Activated T-cell treated with anti-CD3 and anti-CD28 coated beads, Interleukin-2, amount 50 U/mL, for 72 hours (primary cell): ENCODE data around the gene GALNT1. TPM values are rescaled to one million over a fixed set of nuclear protein-coding genes. Genes with fewer than 3 reads are reported as not detected.
A peak's percentile ranks its signal among the peaks of the same experiment; 100 is the strongest.
"Not testable (repeated sequence)": the region's sequence is repeated elsewhere in the genome, so short reads cannot be mapped to it uniquely, and the experiment has no call there.

Source experiments
- ATAC-seq, 2 donors: fragments of 150-1000 bp; cut with Tn5 transposase; replicated peaks in 1 of 2; 2 replicates each; pipeline ENCODE4 v1.10.0; 2021; ENCODE audit warnings: moderate library complexity in 2 of 2, mild to moderate bottlenecking in 1 of 2
- DNase-seq, 2 donors: peaks; one replicate each; pipeline ENCODE4 v3.0.0; 2021 to 2022; ENCODE audit warnings: mixed read lengths in 1 of 2
- H3K27ac Mint-ChIP-seq: one replicate; pipeline ENCODE4 v1.8.0; 2022; ENCODE audit warnings: mild to moderate bottlenecking, moderate library complexity, mixed read lengths
- H3K27me3 Mint-ChIP-seq: one replicate; pipeline ENCODE4 v1.8.0; 2022; ENCODE audit warnings: low read depth, mixed read lengths
- H3K36me3 Mint-ChIP-seq, 2 donors: one replicate each; pipeline ENCODE4 v1.8.0; 2022; ENCODE audit warnings: mixed read lengths in 2 of 2, mild to moderate bottlenecking in 1 of 2; ENCODE audit not compliant: insufficient read depth in 2 of 2
- H3K4me1 Mint-ChIP-seq: one replicate; pipeline ENCODE4 v1.8.0; 2022; ENCODE audit warnings: low read depth, mixed read lengths
- H3K4me3 Mint-ChIP-seq, 2 donors: one replicate each; pipeline ENCODE4 v1.8.0; 2022; ENCODE audit warnings: mild to moderate bottlenecking in 2 of 2, mixed read lengths in 2 of 2, moderate library complexity in 2 of 2
- H3K9me3 Mint-ChIP-seq, 2 donors: one replicate each; pipeline ENCODE4 v1.8.0; 2022; ENCODE audit warnings: mixed read lengths in 2 of 2
- total RNA-seq, 2 donors: library from RNA; stranded (reverse); gene quantifications; one replicate each; pipeline ENCODE4 v1.2.3, GENCODE V29; 2022

Gene GALNT1
- total RNA-seq, 2 donors from 2014 or later, result 43.6 to 45.6 TPM

DNA sequence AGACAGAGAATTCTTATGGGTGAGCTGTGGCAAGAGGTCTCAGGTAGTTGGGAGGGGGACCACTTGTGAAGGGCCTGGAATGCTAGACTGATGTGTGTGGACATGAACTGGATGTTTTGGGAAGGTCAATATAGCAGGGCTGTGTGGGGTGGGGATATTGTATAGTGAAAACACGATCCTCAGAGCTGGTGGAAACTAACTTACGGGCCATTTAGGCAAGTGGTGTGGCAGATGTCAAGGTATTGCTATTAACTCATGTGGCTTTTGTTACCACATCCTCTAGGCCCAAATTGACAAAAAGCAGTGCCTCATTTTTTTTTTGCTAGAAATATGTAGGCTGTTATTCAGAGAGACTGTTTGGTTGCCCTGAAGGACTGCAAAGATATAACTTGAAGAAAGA, 8.0 kb upstream of the GALNT1 start:
- peaks cover 35% of the 10 kb centered on the region for H3K4me1 Mint-ChIP-seq
- ATAC-seq, result peak in 1 of 2 donors; percentile 8
- peaks cover 9 to 10% of the 10 kb centered on the region in 2 donors for H3K36me3 Mint-ChIP-seq

DNA sequence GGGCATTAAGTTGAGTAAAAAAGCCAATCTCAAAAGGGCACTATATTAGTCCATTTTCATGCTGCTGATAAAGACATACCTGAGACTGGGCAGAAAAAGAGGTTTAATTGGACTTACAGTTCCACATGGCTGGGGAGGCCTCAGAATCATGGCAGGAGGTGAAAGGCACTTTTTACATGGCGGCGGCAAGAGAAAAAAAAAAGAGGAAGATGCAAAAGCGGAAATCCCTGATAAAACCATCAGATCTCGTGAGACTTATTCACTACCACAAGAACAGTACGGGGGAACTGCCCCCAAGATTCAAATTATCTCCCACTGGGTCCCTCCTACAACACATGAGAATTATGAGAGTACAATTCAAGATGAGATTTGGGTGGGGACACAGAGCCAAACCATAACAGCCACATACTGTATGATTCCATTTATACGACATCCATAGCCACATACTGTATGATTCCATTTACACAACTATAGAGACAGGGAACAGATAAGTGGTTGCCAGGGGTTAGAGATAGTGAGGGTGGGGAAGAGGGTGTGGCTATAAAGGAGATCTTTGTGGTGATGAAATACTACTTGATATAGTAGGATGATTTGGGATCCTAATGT, 5.2 kb upstream of the GALNT1 start:
- DNase-seq, H3K9me3 Mint-ChIP-seq, ATAC-seq: not testable (repeated sequence)
- H3K27me3 Mint-ChIP-seq, result peaks cover 38% of the 10 kb centered on the region
- H3K36me3 Mint-ChIP-seq, result peaks cover 9 to 11% of the 10 kb centered on the region in 2 donors
- peak overlapping the region in 1 of 2 donors; percentile 10 for H3K4me3 Mint-ChIP-seq
- peaks cover 43% of the 10 kb centered on the region for H3K4me1 Mint-ChIP-seq
- H3K27ac Mint-ChIP-seq, result peak overlapping the region; percentile 17

More for the DNA sequence above, 8.0 kb upstream of the GALNT1 start:
- H3K4me3 Mint-ChIP-seq, result no peak overlapping the region
- DNase-seq, result no peak
- H3K27ac Mint-ChIP-seq, result no peak overlapping the region
- peaks cover 9% of the 10 kb centered on the region in 2 donors for H3K9me3 Mint-ChIP-seq
- H3K27me3 Mint-ChIP-seq, result peaks cover 21% of the 10 kb centered on the region

DNA sequence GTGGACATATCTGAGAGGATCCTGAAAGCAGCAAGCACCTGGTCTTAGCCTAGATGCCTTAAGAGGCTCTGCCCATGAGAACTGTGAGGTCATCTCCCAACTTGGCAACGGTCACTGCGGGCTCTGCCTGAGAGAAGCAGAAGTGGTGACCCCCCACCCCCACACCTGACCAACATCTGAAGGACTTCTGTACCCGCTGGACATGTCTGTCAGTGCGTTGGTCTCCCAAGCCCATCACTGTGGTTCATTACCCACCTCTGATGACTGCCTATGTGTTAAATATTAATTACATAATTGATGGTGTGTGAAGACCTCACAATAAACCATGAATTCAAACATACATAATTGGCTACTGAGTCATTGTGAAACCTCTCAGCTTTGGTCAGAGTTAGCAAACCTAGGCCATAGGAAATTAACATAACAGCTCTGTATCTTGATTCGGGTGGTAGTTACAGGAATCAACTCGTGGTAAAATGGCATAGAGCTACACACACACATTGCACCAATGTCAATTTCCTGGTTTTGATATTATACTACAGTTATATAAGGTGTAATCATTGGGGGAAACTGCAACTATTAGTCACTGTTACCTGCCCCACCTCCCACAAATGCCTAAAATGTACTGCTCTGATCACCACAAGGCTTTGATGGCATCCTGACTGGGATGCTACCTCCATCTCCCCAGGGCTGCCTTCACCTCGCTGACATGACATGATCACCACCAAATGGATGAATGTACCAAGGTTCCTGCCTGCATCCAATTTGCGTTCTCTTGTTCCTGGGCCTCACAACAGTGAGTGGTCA, 4.3 kb upstream of the GALNT1 start:
- DNase-seq (peak; percentile 35 to 70), ATAC-seq (peak; percentile 73 to 81)
- H3K9me3 Mint-ChIP-seq, result peaks cover 9% of the 10 kb centered on the region in 2 donors
- H3K4me3 Mint-ChIP-seq, result peak overlapping the region; percentile 18 to 27
- H3K27me3 Mint-ChIP-seq, result peaks cover 38% of the 10 kb centered on the region
- H3K36me3 Mint-ChIP-seq, result peaks cover 9 to 11% of the 10 kb centered on the region in 2 donors
- H3K27ac Mint-ChIP-seq, result peak overlapping the region; percentile 38
- peaks cover 43% of the 10 kb centered on the region for H3K4me1 Mint-ChIP-seq

DNA sequence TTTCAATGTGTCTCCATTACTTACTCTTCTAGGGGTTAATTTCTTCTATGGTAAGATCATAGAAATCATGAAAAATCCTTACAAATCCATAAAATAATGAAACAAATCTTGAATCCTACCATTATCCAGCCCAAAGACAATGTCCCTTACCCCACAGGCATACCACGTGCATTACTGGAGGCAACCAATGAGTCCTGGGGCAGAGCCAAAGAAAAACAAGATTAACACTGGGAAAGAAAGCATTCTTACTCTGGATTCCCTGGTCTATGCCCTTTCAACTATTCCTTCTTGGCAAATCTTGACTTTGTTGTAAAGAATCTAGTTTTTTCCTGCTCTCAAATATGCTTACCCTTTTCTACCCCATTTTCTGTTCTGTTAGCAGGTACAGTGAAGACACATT, 3.1 kb upstream of the GALNT1 start:
- Mint-ChIP-seq H3K4me1 (peaks cover 50% of the 10 kb centered on the region), H3K27ac (no peak overlapping the region), H3K36me3 (peaks cover 9 to 11% of the 10 kb centered on the region in 2 donors), H3K4me3 (no peak overlapping the region), H3K9me3 (peaks cover 9% of the 10 kb centered on the region in 2 donors), H3K27me3 (peaks cover 38% of the 10 kb centered on the region)
- DNase-seq (no peak), ATAC-seq (no peak)

DNA sequence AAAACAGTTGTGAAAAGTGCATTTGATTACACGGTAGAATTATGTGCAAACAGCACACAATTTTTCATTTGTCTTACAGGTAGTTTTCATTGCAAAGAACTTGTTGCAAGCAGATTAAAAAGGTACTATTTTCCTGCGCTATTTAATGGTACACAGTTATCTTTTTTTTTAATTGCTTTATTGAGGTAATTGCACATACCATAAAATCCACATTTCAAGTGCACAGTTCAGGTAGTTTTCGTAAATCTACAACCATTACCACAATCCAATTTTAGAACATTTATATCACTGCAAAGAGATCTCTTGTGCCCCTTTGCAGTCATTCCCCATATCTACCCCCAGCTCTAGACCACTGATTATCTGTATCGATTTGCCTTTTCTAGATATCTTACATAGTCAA, 2.6 kb upstream of the GALNT1 start:
- no peak for ATAC-seq
- DNase-seq, result no peak
- H3K9me3 Mint-ChIP-seq, result peaks cover 9% of the 10 kb centered on the region in 2 donors
- H3K27me3 Mint-ChIP-seq, result peaks cover 38% of the 10 kb centered on the region
- H3K36me3 Mint-ChIP-seq, result peaks cover 9 to 12% of the 10 kb centered on the region in 2 donors
- no peak overlapping the region for H3K27ac Mint-ChIP-seq
- H3K4me3 Mint-ChIP-seq, result no peak overlapping the region
- peaks cover 50% of the 10 kb centered on the region for H3K4me1 Mint-ChIP-seq

DNA sequence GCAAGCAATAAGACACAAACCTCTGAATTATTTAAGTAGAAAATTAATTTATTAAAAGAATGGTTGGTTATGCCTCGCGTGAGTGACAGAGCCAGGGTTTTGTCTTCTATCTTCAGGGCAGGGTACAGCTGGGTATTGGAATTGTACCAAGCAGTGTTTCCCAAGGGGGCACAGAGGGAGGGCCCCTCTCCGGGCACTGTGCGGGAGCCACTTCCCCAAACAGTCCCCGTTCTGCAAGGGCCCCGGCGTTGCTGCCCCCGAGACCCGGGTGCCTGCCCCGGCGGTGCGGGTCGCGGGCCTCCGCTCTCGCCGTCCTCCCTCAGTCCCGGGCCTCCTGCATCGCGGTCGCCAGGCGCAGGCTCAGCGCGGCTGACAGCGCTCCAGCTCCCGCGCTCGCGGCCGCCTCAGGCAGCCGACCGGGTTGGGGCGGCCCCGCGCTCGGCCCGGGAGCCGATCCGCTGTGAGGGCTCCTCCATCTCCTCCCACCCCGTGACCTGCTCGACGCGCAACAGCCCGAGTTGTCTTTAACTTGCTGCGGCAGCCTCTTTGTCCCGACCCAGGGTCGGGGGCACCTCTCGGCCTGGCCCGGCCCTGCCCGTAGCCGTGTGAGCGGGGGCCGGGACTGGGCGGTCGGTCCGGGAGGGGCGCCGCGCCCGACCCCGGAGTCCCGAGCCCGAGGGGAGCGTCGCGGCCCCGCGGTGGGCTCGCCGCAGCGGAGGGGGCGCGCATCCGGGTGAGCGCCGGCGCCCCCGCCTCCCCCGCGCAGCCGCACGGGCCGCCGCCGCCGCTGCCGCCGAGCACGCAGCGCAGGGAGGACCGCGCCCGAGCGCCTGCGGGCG, 620 bp upstream of the GALNT1 start:
- Mint-ChIP-seq H3K9me3 (peaks cover 9% of the 10 kb centered on the region in 2 donors), H3K27me3 (peaks cover 34% of the 10 kb centered on the region), H3K27ac (no peak overlapping the region), H3K4me1 (peaks cover 51% of the 10 kb centered on the region), H3K36me3 (peaks cover 8 to 13% of the 10 kb centered on the region in 2 donors), H3K4me3 (peak overlapping the region; percentile 66 to 74)
- DNase-seq (peak; percentile 62 to 66), ATAC-seq (peak; percentile 56 to 67)

DNA sequence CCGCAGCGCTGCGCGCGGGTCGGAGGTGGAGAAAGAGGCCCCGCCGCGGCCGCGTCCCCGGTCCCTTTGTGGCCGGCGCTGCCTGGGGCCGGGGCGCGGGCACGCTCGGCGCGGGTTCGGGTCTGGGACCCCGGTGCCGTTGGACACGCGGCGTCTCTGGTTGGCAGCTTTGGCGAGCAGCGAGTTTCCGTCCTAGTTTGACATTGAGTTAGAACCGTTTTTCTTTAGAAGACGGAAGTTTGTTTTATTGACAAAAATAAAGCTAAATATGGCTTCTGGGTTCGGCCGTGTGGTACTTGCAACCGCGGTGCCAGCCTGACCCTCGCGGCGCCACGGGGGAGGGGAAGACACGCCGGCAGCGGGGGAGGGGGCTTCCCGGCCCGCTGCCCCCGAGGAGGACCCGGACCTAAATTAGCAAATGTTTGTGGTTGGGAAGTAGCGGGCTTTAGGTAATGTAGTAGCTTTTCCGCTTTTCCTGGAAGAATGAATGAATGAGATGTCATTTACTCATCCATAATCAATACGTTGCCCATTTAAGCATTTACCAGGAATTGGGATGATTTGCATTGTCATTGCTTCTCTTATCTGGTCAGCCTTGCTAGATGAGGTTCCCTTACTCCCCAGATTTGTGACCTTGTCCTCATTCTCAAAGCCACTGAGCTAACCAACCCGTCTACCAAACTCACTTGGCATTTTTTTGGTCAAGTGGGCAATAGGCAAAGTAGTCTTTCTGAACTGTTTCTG, 530 bp downstream of the GALNT1 start:
- H3K9me3 Mint-ChIP-seq, result peaks cover 0 to 4% of the 10 kb centered on the region in 2 donors
- H3K36me3 Mint-ChIP-seq, result peaks cover 3 to 7% of the 10 kb centered on the region in 2 donors
- peaks cover 39% of the 10 kb centered on the region for H3K4me1 Mint-ChIP-seq
- H3K4me3 Mint-ChIP-seq, result peak overlapping the region; percentile 76 to 87
- ATAC-seq (no peak), DNase-seq (peak; percentile 24 to 39)
- peaks cover 28% of the 10 kb centered on the region for H3K27me3 Mint-ChIP-seq
- H3K27ac Mint-ChIP-seq, result peak overlapping the region; percentile 83

DNA sequence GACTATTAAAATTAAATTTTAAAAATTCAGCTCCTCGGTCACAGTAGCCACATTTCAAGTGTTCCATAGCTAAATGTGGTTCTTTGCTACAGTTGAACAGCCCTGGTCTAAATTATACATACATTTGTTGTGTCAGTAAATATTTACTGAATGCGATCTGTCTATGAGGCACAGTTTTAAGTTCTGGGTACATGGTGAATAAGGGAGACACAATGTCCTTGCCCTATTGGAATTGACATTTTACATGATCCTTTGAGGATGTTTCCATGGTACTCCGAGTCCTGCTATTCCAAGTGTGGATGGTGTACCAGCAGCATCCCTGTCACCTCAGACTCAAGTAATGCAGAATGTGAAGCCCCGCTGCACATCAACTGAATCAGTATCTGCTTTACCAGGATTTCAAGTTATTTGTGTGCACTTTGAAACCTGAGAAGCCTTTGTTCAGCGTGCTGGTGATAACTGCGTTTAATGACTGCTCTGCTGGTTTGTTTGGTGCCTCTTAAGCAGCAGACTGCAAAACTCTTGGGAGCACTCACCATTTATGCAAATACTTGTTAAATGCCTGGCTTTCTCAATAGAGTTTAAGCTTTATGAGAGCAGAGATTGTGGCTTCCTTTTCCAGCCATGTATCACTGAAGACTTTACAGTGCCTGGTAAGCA, 1.5 kb downstream of the GALNT1 start:
- H3K27ac Mint-ChIP-seq, result no peak overlapping the region
- peaks cover 30% of the 10 kb centered on the region for H3K4me1 Mint-ChIP-seq
- peak overlapping the region; percentile 76 to 87 for H3K4me3 Mint-ChIP-seq
- DNase-seq (no peak), ATAC-seq (no peak)
- peaks cover 0 to 4% of the 10 kb centered on the region in 2 donors for H3K9me3 Mint-ChIP-seq
- peaks cover 22% of the 10 kb centered on the region for H3K27me3 Mint-ChIP-seq
- H3K36me3 Mint-ChIP-seq, result peaks cover 2 to 11% of the 10 kb centered on the region in 2 donors

DNA sequence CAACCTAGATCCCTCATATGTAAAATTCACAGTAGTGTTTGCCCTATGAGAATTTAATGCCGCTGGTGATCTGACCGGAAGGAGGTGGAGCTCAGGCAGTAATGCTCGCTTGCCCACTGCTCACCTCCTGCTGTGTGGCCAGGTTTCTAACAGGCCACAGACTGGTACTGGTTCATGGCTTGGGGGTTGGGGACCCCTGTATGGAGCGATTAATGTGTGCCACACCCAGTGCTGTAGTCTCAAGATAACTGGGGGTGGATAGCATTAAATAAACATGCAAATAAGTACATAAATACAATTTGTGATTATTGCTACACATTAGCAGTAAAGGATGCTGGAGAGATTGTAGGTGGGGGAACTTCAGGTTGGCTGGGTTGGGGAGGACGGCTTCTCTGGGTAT, 3.2 kb downstream of the GALNT1 start:
- Mint-ChIP-seq H3K9me3 (peaks cover 0 to 4% of the 10 kb centered on the region in 2 donors), H3K36me3 (peaks cover 6 to 16% of the 10 kb centered on the region in 2 donors), H3K4me1 (peaks cover 39% of the 10 kb centered on the region), H3K27ac (no peak overlapping the region), H3K27me3 (peaks cover 5% of the 10 kb centered on the region), H3K4me3 (no peak overlapping the region)
- ATAC-seq (no peak), DNase-seq (no peak)

DNA sequence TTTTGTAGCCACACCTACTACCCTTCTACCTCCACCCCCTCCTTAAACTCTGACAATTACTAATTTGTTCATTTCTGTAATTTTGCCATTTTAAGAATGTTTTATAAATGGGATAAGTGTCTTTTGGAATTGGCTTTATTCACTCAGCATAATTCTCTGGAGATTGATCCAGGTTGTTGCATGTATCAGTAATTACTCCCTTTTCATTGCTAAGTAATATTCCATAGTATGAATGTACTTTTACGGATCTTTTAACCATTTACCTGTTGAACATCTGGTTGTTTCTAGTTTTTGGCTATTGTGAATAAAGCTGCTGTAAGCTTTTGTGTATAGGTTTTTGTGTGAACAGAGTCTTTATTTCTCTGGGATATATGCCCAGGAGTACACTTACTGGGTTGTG, 4.1 kb downstream of the GALNT1 start:
- Mint-ChIP-seq H3K4me3 (no peak overlapping the region), H3K9me3 (peaks cover 0 to 4% of the 10 kb centered on the region in 2 donors), H3K27me3 (no peaks in the 10 kb centered on the region), H3K36me3 (peaks cover 6 to 16% of the 10 kb centered on the region in 2 donors), H3K4me1 (peaks cover 35% of the 10 kb centered on the region), H3K27ac (no peak overlapping the region)
- DNase-seq, result no peak
- no peak for ATAC-seq

DNA sequence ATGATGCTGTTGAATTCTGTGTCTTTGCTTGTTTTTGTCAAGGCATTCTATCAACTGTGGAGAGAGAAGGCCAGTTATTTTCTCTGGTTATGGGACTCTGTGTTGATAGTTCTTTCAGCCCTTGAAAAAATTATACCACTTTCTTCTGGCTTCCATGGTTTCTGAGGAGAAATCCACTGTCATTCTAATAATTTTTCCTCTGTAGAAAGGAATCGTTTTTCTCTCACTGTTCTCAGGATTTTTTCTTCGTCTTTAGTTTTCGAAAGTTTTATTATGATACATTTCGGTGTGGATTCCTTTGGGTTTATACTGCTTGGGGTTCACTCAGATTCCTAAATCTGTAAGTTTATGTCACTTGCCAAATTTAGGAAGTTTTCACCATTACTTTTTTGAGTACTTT, 6.6 kb downstream of the GALNT1 start:
- peaks cover 0 to 4% of the 10 kb centered on the region in 2 donors for H3K9me3 Mint-ChIP-seq
- H3K4me1 Mint-ChIP-seq, result peaks cover 25% of the 10 kb centered on the region
- peaks cover 6 to 16% of the 10 kb centered on the region in 2 donors for H3K36me3 Mint-ChIP-seq
- ATAC-seq (no peak), DNase-seq (no peak)
- H3K27me3 Mint-ChIP-seq, result no peaks in the 10 kb centered on the region
- H3K27ac Mint-ChIP-seq, result no peak overlapping the region
- H3K4me3 Mint-ChIP-seq, result no peak overlapping the region

DNA sequence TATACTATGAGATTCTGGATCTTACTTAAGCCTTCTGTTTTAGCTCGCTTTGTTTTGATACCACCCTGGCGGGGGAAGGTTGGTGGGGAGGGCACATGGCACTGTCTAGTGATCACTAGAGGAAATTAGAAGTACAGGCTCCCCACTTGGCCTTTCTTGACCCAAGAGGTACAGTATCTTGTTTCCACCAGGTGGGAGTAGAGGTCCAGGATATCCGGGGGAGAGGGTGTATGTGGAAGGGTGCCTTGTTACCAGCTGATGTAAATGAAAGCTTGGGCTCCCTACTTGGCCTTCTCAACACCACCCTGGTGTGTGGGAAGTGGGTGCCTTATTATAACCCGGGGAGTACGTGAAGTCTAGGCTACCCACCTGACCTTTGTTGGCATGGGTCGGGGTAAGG, 7.5 kb downstream of the GALNT1 start:
- ATAC-seq (peak; percentile 74 to 82), DNase-seq (peak; percentile 38 to 39)
- Mint-ChIP-seq H3K36me3 (peaks cover 6 to 15% of the 10 kb centered on the region in 2 donors), H3K27ac (peak overlapping the region; percentile 44), H3K4me3 (no peak overlapping the region), H3K4me1 (peaks cover 19% of the 10 kb centered on the region), H3K9me3 (peaks cover 0 to 3% of the 10 kb centered on the region in 2 donors), H3K27me3 (no peaks in the 10 kb centered on the region)
